ENCODE data around the gene RMC1.

Gene RMC1

GRCh38 chr18:23503038-23503962, at the start of gene RMC1:
Gene RMC1 (plus strand): TSS chr18:23503511. CDS start chr18:23503619, 108 bp downstream.
- peaks cover 5% of the 10 kb centered on the region; the same call in 1 of the 2 replicates for H3K36me3 ChIP-seq (replicated peaks; ENCODE audit: insufficient read depth, low read length)
- TF ChIP-seq CTCF (IDR thresholded peaks at IDR 0.05; ENCODE audit: low read length) (peak; percentile 29), EZH2 (optimal IDR thresholded peaks at IDR 0.05; ENCODE audit: low read depth, low read length) (no peak), EZH2phosphoT487 (IDR thresholded peaks at IDR 0.05; ENCODE audit: low read length) (no peak)
- H3K9me2 ChIP-seq (replicated peaks; ENCODE audit: insufficient read depth, low read length) = no peaks in the 10 kb centered on the region
- peak; percentile 95 for DNase-seq
- H3K79me2 ChIP-seq (ENCODE audit: low read length) = peaks cover 45% of the 10 kb centered on the region
- H3K9me3 ChIP-seq (replicated peaks; ENCODE audit: insufficient read depth, low read length) = no peaks in the 10 kb centered on the region
- peaks cover 12% of the 10 kb centered on the region for H3K4me1 ChIP-seq (ENCODE audit: low read length)
- H3K4me3 ChIP-seq (ENCODE audit: low read length) = peak within 1 kb of the TSS; percentile 98
- peak within 1 kb of the TSS; percentile 84 for H3K9ac ChIP-seq (ENCODE audit: low read length)
- H3F3A ChIP-seq (ENCODE audit: insufficient read depth, low read length) = no peaks in the 10 kb centered on the region; the same call in 1 of the 2 replicates
- H3K27ac ChIP-seq (ENCODE audit: low read length) = peak within 1 kb of the TSS; percentile 64; the same call in 1 of the 2 replicates
- no peaks in the 10 kb centered on the region for H3K27me3 ChIP-seq (replicated peaks; ENCODE audit: insufficient read depth, low read length)
- no peaks in the 10 kb centered on the region for H4K20me1 ChIP-seq (ENCODE audit: insufficient read depth, low read length)
- peak within 1 kb of the TSS; percentile 70 for H3K4me2 ChIP-seq (ENCODE audit: low read depth, low read length)
- H2AFZ ChIP-seq (ENCODE audit: low read length) = peak within 1 kb of the TSS; percentile 86

GRCh38 chr18:23453680-23454058, 49.6 kb upstream of the RMC1 start:
- Histone ChIP-seq H3F3A (ENCODE audit: insufficient read depth, low read length) (peaks cover 5% of the 10 kb centered on the region), H4K20me1 (ENCODE audit: insufficient read depth, low read length) (peaks cover 11% of the 10 kb centered on the region), H3K79me2 (ENCODE audit: low read length) (peaks cover 56% of the 10 kb centered on the region), H3K36me3 (replicated peaks; ENCODE audit: insufficient read depth, low read length) (no peaks in the 10 kb centered on the region), H3K4me1 (ENCODE audit: low read length) (peaks cover 11% of the 10 kb centered on the region), H3K9ac (ENCODE audit: low read length) (peak overlapping the region; percentile 75), H3K9me2 (replicated peaks; ENCODE audit: insufficient read depth, low read length) (no peaks in the 10 kb centered on the region), H2AFZ (ENCODE audit: low read length) (peak overlapping the region; percentile 81), H3K4me3 (ENCODE audit: low read length) (peak overlapping the region; percentile 88), H3K27ac (ENCODE audit: low read length) (peak overlapping the region; percentile 26; the same call in 1 of the 2 replicates), H3K4me2 (ENCODE audit: low read depth, low read length) (peak overlapping the region; percentile 68), H3K9me3 (replicated peaks; ENCODE audit: insufficient read depth, low read length) (no peaks in the 10 kb centered on the region), H3K27me3 (replicated peaks; ENCODE audit: insufficient read depth, low read length) (no peaks in the 10 kb centered on the region)
- no peak for TF ChIP-seq EZH2phosphoT487 (IDR thresholded peaks at IDR 0.05; ENCODE audit: low read length)
- TF ChIP-seq CTCF (IDR thresholded peaks at IDR 0.05; ENCODE audit: low read length) = no peak
- no peak for TF ChIP-seq EZH2 (optimal IDR thresholded peaks at IDR 0.05; ENCODE audit: low read depth, low read length)
- DNase-seq = no peak

- H3K9me3 ChIP-seq (replicated peaks; ENCODE audit: insufficient read depth, low read length) = no peaks in the 10 kb centered on the region
- no peak for DNase-seq
- H3F3A ChIP-seq (ENCODE audit: insufficient read depth, low read length) = peaks cover 5% of the 10 kb centered on the region
- H3K9ac ChIP-seq (ENCODE audit: low read length) = no peak overlapping the region
- H3K4me3 ChIP-seq (ENCODE audit: low read length) = no peak overlapping the region
- H2AFZ ChIP-seq (ENCODE audit: low read length) = no peak overlapping the region
- H3K27me3 ChIP-seq (replicated peaks; ENCODE audit: insufficient read depth, low read length) = no peaks in the 10 kb centered on the region
- H3K4me2 ChIP-seq (ENCODE audit: low read depth, low read length) = no peak overlapping the region
- H3K36me3 ChIP-seq (replicated peaks; ENCODE audit: insufficient read depth, low read length) = no peaks in the 10 kb centered on the region
- H3K27ac ChIP-seq (ENCODE audit: low read length) = no peak overlapping the region
- peaks cover 88% of the 10 kb centered on the region for H3K79me2 ChIP-seq (ENCODE audit: low read length)
- peaks cover 14% of the 10 kb centered on the region for H3K4me1 ChIP-seq (ENCODE audit: low read length)
- H4K20me1 ChIP-seq (ENCODE audit: insufficient read depth, low read length) = peaks cover 28% of the 10 kb centered on the region
- H3K9me2 ChIP-seq (replicated peaks; ENCODE audit: insufficient read depth, low read length) = no peaks in the 10 kb centered on the region
- TF ChIP-seq CTCF (IDR thresholded peaks at IDR 0.05; ENCODE audit: low read length) (no peak), EZH2phosphoT487 (IDR thresholded peaks at IDR 0.05; ENCODE audit: low read length) (no peak), EZH2 (optimal IDR thresholded peaks at IDR 0.05; ENCODE audit: low read depth, low read length) (no peak)
Observed at GRCh38 chr18:23456835-23457234, 46.5 kb upstream of the RMC1 start.

All from MM.1S (cell line).